NCI-H345 treated with DMSO at 0.1 percent for 48 hours (cell line): ENCODE data around the gene TRIML1.
"Not testable (repeated sequence)": the region's sequence is repeated elsewhere in the genome, so short reads cannot be mapped to it uniquely, and the experiment has no call there.

ENCODE experiments used
- DNase-seq: peaks from one replicate; lab custom pipeline; 2025; ENCODE audit not compliant: unreplicated experiment; lab: John Stamatoyannopoulos, UW

TRIML1 gene

GRCh38 chr4:188154668-188155405 is 15.6 kb downstream of the TRIML1 start:
- DNase-seq: no peak

GRCh38 chr4:188158336-188158735 is 19.1 kb downstream of the TRIML1 start:
- DNase-seq: no peak

DNA sequence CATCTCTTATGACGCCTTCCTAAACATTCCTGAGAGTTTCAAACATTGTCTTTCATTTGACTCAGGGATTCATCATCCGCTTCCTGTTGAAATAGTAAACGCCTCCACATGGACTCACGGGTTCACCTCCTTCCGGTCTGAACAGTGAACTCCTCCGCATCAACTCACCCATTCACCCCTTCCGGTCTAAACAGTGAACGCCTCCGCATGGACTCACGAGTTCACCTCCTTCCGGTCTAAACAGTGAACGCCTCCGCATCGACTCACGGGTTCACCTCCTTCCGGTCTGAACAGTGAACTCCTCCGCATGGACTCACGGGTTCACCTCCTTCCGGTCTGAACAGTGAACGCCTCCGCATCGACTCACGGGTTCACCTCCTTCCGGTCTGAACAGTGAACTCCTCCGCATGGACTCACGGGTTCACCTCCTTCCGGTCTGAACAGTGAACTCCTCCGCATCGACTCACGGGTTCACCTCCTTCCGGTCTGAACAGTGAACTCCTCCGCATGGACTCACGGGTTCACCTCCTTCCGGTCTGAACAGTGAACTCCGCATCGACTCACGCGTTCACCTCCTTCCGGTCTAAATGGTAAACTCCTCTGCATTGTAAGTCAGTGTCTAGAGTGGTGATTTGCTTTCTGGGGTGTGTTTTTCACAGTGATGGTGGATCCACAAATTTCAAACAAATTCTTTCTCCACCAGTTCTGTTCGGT is 20.4 kb downstream of the TRIML1 start:
- DNase-seq: not testable (repeated sequence)

DNA sequence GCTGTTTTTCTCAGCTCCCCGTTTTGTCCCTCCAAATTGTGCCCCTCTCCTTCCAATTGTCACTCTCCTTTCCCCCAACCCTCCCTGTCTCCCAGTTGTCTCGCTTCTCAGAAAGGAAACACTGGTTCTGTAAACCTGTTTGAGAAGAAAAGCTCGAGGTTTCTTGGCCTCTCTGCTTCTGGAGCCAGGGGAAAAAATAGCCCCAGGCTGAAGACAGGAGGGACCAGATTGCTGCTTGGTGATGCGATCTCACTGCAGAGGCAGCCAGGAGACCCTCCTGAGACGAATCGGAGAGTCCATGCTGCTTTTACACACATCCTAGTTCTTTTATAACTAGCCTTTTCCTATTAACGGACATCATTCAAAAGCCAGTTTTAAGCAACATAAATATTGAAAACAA is 21.2 kb downstream of the TRIML1 start:
- DNase-seq: no peak

DNA sequence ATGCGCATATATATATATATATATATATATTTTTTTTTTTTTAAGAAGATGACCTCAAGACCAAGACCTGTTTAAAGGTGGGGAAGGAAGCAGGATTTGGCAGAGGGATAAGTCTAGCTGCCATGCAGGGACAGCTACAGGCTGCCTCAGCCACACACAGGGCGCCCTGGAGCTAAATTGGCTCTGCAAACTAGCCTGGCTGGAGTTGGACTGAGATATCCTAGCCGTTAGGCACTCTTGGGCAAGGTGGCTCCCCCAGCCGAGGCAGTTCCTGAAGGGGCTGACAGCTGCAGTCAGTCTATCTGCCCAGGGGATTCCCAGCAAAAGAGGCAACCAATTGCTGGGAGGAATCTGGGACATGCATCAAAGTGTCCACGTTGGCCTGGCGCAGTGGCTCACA is 21.9 kb downstream of the TRIML1 start:
- no peak for DNase-seq

GRCh38 chr4:188162698-188163097 is 23.5 kb downstream of the TRIML1 start:
- no peak for DNase-seq

GRCh38 chr4:188168726-188169373 is 29.6 kb downstream of the TRIML1 start:
- no peak for DNase-seq

GRCh38 chr4:188171551-188171950 is 32.3 kb downstream of the TRIML1 start:
- no peak for DNase-seq

- DNase-seq: no peak
These were observed 36.0 kb downstream of the TRIML1 start for GRCh38 chr4:188175288-188175687.

DNA sequence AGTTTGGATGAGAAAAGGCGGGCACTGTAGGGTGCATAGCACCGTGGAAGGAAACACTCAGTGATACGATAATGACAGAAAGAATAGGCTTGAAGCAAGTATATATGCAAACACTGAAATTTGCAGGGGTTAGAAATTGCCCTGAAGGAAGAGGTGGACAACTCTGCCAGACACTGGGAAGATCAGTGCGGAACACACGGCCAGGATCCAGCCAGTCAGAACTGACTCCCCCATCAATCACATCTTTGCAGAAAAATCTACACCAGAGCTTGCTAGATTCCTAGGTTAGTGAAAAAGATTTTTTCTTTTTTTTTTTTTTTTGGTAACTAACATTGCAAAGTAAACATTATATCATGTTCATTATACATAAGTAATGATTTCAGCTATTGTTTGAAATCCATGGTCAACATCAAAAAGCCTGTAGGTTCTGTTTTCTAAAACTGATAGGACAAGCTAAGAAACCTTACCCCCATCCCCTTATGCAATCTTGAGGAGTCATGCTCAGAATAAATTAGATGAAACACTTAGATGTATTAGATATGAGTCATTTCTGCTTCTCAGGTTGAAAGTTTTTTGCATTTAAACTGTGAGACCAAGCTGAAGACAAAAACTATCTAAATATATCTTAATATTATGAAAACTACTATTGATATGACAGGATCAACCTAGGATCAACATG is 38.9 kb downstream of the TRIML1 start:
- DNase-seq: no peak

- DNase-seq: no peak
These were observed 39.6 kb downstream of the TRIML1 start for GRCh38 chr4:188178806-188179205.

- no peak for DNase-seq
These were observed 47.9 kb downstream of the TRIML1 start for GRCh38 chr4:188187106-188187505.

GRCh38 chr4:188190461-188190860 is 51.2 kb downstream of the TRIML1 start:
- no peak for DNase-seq

DNA sequence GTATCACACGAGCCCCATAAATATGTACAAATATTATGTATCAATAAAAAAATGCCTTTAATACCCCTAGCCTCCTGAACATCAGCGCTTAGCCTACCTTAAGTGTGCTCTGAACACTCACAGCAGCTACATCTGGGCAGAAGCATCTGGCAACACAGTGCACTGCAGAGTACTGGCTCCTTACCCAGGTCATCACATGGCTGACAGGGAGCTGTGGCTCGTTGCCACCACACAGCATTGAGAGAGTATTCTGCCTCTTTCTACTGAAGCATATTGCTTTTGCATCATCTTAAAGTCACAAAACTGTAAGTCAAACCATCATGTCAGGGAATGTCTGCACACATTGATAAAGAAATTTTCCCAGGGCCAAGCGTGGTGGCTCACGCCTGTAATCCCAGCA is 55.2 kb downstream of the TRIML1 start:
- DNase-seq: no peak

- no peak for DNase-seq
These were observed 56.2 kb downstream of the TRIML1 start for GRCh38 chr4:188195389-188195985.

GRCh38 chr4:188196134-188196735 is 57.0 kb downstream of the TRIML1 start:
- no peak for DNase-seq
